HFF-Myc (cell line): ENCODE measurements around the gene POLN.

Experiments used
- DNase-seq: peaks from one replicate; pipeline ENCODE4 v3.0.0-alpha.2; 2011; ENCODE audit warnings: low read depth; ENCODE audit errors: extremely low read depth
- H3K4me3 ChIP-seq: replicated peaks from 2 replicates; pipeline ENCODE4 v1.5.1; 2011; ENCODE audit warnings: low read depth, mild to moderate bottlenecking, control low read depth, low read length
- TF ChIP-seq, protein P1 (sequence below): IDR thresholded peaks from 2 replicates; pipeline ENCODE4 v1.5.1; 2012; ENCODE audit warnings: mild to moderate bottlenecking, low read depth, low read length, control low read depth; ENCODE audit errors: missing control alignments

The POLN gene

DNA sequence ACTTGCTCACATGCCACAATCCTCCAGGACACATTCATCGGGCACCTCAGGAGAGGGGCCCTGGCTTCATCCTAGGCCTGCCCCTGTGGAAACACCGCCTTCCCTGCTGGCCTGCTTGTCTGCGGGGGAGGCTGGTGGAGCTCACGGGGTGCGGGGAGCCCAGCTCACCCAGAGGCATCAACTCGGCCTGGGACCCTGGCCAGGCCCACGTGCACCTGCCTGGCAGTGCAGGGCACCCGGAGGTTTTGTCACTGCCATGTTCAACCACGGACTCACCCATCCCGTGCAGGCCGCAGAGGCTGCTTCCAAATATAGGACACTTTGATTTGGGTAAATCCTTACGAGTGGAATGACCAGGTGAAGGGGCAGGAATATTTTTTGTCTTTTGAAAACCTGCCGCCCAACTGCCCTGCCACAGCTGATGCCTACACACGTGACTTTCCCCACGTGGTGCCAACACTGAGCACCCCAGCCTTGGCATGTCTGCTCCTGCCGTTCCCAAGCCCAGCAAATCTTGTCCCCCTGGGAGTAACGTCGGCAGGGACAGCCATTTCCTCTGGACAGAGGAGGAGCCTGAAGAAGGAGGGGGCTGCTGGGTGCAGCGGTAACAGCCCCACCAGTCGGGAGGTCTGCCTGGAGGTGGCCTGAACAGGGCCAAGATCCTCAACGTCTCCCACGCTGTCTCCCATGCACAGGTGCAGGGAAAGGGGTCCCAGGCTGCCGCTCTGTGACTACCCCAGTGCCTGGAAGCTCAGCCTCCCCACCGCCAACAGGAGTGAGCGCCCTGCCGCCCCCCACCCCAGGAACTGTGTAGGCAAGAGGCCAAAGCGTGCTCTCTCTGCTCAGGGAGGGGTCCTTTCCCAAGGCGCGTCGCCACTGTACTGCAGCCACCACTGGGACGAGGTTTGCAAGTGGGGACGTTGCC is 11.5 kb upstream of the POLN start:
- H3K4me3 ChIP-seq = no peak overlapping the region
- TF ChIP-seq, protein P1, sequence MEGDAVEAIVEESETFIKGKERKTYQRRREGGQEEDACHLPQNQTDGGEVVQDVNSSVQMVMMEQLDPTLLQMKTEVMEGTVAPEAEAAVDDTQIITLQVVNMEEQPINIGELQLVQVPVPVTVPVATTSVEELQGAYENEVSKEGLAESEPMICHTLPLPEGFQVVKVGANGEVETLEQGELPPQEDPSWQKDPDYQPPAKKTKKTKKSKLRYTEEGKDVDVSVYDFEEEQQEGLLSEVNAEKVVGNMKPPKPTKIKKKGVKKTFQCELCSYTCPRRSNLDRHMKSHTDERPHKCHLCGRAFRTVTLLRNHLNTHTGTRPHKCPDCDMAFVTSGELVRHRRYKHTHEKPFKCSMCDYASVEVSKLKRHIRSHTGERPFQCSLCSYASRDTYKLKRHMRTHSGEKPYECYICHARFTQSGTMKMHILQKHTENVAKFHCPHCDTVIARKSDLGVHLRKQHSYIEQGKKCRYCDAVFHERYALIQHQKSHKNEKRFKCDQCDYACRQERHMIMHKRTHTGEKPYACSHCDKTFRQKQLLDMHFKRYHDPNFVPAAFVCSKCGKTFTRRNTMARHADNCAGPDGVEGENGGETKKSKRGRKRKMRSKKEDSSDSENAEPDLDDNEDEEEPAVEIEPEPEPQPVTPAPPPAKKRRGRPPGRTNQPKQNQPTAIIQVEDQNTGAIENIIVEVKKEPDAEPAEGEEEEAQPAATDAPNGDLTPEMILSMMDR = no peak
- DNase-seq = no peak

DNA sequence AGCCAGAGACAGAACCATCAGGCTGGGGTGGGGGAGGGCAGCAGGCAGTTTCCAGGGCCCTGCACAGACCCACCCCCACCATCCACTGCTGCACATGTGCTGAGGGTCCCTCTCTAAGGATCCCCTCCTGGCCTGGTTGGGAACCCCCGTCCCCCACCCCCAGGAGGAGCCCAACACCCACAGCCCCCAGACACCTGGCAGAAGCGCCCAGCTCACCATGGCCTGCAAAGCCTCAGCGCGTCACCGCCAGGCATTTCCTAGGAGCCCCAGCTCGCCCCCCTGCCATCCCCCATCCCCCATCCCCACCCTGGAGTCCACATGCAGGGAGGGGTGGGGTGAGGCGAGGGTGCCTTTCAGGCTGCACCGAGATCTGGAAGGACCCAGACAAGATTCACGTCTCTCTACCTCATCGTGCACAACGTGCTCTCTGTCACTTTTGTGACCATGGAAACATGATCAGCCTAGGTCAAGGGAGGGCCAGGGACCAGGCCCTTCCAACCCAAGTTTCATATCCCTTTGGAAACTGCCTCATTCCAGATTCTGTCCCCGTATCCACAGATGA is 10.7 kb upstream of the POLN start:
- no peak for DNase-seq
- TF ChIP-seq, protein P1 = no peak
- H3K4me3 ChIP-seq = no peak overlapping the region

DNA sequence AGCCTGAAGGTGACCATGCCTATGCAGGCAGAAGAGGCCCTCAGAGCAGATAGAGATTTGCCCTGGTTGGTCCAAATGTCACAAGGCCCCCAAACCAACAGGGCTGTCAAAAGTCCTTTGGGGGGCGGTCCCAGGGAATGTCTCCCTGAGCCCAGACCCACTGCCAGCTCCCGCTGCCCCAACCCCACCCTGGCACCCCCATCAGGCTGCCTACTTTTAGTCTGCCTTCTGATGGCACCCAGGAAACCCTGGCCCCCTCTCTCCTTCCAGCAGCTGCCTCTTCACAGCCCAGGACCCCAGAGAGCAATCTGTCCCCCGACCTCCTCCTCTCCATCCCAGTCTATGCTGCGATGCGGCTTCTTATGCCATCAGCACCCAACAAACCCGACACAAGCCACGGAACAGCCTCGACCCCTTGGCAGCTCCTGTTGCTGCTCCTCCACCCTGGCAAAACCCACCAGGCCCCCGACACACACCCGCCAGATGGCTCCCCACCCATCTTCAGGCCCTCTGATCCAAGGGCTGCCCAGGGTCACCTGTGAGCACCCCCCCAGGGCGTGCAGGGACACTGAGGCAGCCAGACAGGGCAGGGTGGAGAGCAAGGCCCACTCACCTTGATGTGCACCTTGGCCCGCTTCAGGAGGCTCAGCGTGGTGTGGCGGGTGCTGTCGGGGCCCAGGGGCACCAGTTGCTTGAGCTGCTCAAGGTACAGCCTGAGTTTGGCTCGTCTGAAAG is 10.0 kb upstream of the POLN start:
- no peak for DNase-seq
- H3K4me3 ChIP-seq = no peak overlapping the region
- TF ChIP-seq, protein P1 = no peak

DNA sequence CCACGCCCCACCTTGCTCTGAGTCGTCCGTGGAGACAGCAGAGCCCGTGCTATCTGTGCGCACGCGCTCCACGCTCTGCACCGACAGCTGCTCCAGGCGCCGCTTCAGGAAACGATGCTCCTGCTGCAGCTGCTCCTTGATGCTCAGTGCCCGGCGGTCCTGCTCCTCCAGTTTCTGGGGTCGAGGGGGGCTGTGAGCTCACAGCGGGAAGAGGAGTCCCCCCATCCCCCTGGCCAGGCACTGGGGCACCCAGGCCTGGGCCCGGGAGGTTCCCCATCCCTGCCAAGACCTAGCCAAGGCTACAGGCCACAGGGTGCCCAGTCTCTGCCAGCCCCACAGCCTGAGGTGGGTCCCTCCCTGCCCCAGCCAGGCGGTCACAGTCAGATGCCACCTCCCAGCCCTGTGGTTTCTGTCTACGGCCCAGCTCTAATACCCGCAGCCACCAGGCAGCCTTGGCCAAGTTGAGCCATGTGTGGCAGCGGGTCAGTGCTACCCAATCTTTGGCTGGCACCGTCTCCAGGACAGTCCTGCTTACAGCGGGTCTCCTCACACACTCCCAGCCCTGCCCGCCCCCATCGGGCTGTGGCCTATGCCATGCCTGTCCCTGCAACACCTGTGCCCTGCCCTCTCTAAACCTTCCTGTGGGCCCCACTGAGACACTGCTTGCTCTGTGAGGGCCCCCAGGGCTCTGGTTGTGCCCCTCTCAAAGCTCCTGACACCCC is 9.3 kb upstream of the POLN start:
- H3K4me3 ChIP-seq = no peak overlapping the region
- no peak for DNase-seq
- TF ChIP-seq, protein P1 = no peak

DNA sequence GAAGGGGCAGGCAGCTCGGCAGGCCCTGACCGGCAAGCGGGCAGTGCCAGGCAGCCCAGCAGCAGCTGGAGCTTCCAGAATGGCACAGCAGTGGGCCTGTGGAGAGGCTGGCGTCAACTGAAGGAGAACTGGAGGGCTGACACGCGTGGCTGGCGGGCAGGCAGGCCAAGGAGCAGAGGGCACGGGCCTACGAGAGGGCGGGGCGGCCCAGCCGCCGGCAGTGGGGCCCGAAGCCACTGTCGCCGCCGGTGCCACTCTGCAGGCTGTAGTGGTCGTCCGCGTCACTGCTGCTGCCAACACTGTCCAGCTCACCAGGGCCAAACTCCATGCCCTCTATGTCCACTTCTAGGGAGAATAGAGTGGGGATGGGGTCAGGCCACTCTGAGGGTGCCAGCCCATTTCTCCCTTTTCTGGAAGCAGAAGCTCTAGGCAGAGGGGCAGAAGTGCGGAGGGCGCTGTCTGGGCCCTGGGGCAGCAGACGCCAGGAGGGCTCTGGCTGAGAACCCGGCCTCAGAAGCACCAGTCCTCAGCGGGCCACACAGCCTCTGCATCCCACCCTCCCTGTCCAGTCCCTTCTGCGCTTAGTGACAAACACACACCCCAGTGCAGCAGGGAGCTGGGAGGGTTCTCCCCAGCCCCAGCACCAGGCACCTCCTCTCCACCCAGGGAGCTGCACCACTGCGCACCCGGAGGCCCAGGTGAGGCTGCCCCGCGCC is 8.6 kb upstream of the POLN start:
- no peak overlapping the region for H3K4me3 ChIP-seq
- TF ChIP-seq, protein P1 = no peak
- no peak for DNase-seq
